HepG2 (cell line): Measurements from ENCODE around the gene SURF1. TPM values are rescaled to one million over a fixed set of nuclear protein-coding genes. Genes with fewer than 3 reads are reported as not detected.
A peak's percentile ranks its signal among the peaks of the same experiment; 100 is the strongest.

Experiments
- HNRNPL ChIP-seq: fragments of 200-400 bp; formaldehyde crosslinking; IDR thresholded peaks from 2 replicates; pipeline ENCODE4 v1.6.1; 2017; ENCODE audit warnings: mild to moderate bottlenecking, low read depth, low read length
- HOXA5 ChIP-seq: sonication (generic); formaldehyde crosslinking; IDR thresholded peaks from 2 replicates; pipeline ENCODE4 v1.4.0; 2020; ENCODE audit warnings: missing genetic modification reagents
- NAIF1 ChIP-seq: sonication (generic); formaldehyde crosslinking; IDR thresholded peaks from 2 replicates; pipeline ENCODE4 v1.5.0; 2020; ENCODE audit warnings: mild to moderate bottlenecking, missing genetic modification reagents, borderline replicate concordance
- NCOA2 ChIP-seq: sonication (generic); formaldehyde crosslinking; IDR thresholded peaks from 2 replicates; pipeline ENCODE4 v1.8.0; 2022; ENCODE audit warnings: inconsistent platforms
- PLRG1 ChIP-seq: fragments of 450-650 bp; conservative IDR thresholded peaks from 2 replicates; pipeline ENCODE4 v1.6.1; 2016
- STAG1 ChIP-seq: sonication (generic); formaldehyde crosslinking; IDR thresholded peaks from 2 replicates; pipeline ENCODE4 v1.4.0; 2020; ENCODE audit warnings: missing genetic modification reagents
- polyA plus RNA-seq, 8 experiments: library from polyadenylated mRNA; depleted of rRNA in 3 of 8; stranded (reverse) in 7 of 8; unstranded in 1 of 8; fragments of >200 nt; fragmentation: Illumina TruSeq in 4 of 8; extraction: Trizol in 4 of 8; gene quantifications; 2 replicates each; pipeline versions ENCODE4 v1.2.1 to v1.2.3, GENCODE V29; 2011 to 2016; ENCODE audit warnings: low read depth in 4 of 8, missing spikeins in 1 of 8, mixed read lengths in 1 of 8; ENCODE audit not compliant: insufficient read depth in 1 of 8
- total RNA-seq, 5 experiments: library from RNA; depleted of rRNA; stranded (reverse); fragments of >200 nt; fragmentation: Illumina TruSeq; extraction: Trizol; gene quantifications; 2 replicates each; pipeline ENCODE4 v1.2.3, GENCODE V29; 2016; ENCODE audit warnings: low read depth in 1 of 5
- TF ChIP-seq, protein P1 (sequence below): sonication (generic); formaldehyde crosslinking; IDR thresholded peaks from 2 replicates; pipeline ENCODE4 v1.8.1; 2023; ENCODE audit warnings: mild to moderate bottlenecking, moderate library complexity, missing genetic modification reagents
- TF ChIP-seq, protein P2 (sequence below): sonication (generic); formaldehyde crosslinking; IDR thresholded peaks from 2 replicates; pipeline ENCODE4 v1.4.0; 2020; ENCODE audit warnings: missing genetic modification reagents, borderline replicate concordance
- TF ChIP-seq, protein P3 (sequence below): sonication (generic); formaldehyde crosslinking; IDR thresholded peaks from 2 replicates; pipeline ENCODE4 v1.5.0; 2020; ENCODE audit warnings: mild to moderate bottlenecking, missing genetic modification reagents
- TF ChIP-seq, protein P4 (sequence below): sonication (generic); formaldehyde crosslinking; IDR thresholded peaks from 2 replicates; pipeline ENCODE4 v1.4.0; 2020; ENCODE audit warnings: missing genetic modification reagents
- TF ChIP-seq, protein P5 (sequence below): sonication (generic); formaldehyde crosslinking; IDR thresholded peaks from 2 replicates; pipeline ENCODE4 v1.4.0; 2020; ENCODE audit warnings: missing genetic modification reagents
- TF ChIP-seq, protein P6 (sequence below): IDR thresholded peaks from 2 replicates; pipeline ENCODE4 v1.6.1; 2016; ENCODE audit warnings: low read depth, missing genetic modification reagents, missing compliant biosample characterization

The SURF1 gene
- total and polyA plus RNA-seq, 2 of the 13 experiments (the other 11 are each of a cell fraction or from before 2014, with no cell fraction given), result 17.8 to 40.7 TPM

DNA sequence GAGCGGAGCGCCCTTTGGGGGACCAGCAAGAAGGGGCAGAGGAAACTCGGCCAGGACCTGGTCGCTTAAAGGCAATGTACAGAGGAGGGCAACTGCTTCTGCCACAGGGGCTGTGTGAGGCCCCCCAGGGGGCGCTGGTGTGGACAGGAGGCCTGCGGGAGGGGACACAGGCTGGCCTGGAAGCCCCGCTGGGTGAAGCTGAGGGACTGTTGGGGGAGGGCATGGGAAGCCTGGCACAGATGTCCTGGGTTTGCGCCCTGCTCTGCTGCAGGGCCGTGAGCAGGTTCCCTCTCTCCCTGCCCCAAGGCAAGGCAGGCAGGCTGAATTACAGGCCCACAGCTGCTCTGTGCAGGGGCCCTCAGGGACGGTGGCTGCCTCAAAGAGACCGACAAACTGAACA is 13.7 kb downstream of the SURF1 start (continued):
- TF ChIP-seq, protein P1, sequence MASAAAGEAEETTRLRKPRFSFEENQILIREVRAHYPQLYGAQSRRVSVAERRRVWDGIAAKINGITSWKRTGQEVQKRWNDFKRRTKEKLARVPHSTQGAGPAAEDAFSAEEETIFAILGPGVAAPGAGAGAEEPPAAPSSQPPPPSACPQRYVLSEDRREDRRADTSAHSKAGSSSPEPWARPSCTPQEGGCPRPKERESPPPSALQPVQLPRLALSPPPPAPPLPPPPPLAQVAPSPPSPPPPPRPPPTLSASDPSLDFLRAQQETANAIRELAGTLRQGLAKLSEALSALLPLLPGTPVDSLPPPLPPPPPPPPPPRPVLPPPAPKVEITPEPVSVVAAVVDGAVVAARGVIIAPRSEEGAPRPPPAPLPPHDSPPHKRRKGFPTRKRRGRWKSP, result no peak
- no peak for TF ChIP-seq PLRG1
- TF ChIP-seq HOXA5 (CRISPR knock-in tag), result no peak
- no peak for TF ChIP-seq NCOA2
- TF ChIP-seq NAIF1 (CRISPR knock-in tag), result no peak
- TF ChIP-seq, protein P2, sequence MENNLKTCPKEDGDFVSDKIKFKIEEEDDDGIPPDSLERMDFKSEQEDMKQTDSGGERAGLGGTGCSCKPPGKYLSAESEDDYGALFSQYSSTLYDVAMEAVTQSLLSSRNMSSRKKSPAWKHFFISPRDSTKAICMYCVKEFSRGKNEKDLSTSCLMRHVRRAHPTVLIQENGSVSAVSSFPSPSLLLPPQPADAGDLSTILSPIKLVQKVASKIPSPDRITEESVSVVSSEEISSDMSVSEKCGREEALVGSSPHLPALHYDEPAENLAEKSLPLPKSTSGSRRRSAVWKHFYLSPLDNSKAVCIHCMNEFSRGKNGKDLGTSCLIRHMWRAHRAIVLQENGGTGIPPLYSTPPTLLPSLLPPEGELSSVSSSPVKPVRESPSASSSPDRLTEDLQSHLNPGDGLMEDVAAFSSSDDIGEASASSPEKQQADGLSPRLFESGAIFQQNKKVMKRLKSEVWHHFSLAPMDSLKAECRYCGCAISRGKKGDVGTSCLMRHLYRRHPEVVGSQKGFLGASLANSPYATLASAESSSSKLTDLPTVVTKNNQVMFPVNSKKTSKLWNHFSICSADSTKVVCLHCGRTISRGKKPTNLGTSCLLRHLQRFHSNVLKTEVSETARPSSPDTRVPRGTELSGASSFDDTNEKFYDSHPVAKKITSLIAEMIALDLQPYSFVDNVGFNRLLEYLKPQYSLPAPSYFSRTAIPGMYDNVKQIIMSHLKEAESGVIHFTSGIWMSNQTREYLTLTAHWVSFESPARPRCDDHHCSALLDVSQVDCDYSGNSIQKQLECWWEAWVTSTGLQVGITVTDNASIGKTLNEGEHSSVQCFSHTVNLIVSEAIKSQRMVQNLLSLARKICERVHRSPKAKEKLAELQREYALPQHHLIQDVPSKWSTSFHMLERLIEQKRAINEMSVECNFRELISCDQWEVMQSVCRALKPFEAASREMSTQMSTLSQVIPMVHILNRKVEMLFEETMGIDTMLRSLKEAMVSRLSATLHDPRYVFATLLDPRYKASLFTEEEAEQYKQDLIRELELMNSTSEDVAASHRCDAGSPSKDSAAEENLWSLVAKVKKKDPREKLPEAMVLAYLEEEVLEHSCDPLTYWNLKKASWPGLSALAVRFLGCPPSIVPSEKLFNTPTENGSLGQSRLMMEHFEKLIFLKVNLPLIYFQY (CRISPR knock-in tag), result no peak
- TF ChIP-seq HNRNPL, result 0 out of 2 replicates have a peak, but pooled peaks have one; percentile 26
- TF ChIP-seq, protein P3, sequence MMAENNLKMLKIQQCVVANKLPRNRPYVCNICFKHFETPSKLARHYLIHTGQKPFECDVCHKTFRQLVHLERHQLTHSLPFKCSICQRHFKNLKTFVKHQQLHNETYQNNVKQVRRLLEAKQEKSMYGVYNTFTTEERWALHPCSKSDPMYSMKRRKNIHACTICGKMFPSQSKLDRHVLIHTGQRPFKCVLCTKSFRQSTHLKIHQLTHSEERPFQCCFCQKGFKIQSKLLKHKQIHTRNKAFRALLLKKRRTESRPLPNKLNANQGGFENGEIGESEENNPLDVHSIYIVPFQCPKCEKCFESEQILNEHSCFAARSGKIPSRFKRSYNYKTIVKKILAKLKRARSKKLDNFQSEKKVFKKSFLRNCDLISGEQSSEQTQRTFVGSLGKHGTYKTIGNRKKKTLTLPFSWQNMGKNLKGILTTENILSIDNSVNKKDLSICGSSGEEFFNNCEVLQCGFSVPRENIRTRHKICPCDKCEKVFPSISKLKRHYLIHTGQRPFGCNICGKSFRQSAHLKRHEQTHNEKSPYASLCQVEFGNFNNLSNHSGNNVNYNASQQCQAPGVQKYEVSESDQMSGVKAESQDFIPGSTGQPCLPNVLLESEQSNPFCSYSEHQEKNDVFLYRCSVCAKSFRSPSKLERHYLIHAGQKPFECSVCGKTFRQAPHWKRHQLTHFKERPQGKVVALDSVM (CRISPR knock-in tag), result no peak
- TF ChIP-seq, protein P4, sequence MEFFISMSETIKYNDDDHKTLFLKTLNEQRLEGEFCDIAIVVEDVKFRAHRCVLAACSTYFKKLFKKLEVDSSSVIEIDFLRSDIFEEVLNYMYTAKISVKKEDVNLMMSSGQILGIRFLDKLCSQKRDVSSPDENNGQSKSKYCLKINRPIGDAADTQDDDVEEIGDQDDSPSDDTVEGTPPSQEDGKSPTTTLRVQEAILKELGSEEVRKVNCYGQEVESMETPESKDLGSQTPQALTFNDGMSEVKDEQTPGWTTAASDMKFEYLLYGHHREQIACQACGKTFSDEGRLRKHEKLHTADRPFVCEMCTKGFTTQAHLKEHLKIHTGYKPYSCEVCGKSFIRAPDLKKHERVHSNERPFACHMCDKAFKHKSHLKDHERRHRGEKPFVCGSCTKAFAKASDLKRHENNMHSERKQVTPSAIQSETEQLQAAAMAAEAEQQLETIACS (CRISPR knock-in tag), result no peak
- TF ChIP-seq, protein P5, sequence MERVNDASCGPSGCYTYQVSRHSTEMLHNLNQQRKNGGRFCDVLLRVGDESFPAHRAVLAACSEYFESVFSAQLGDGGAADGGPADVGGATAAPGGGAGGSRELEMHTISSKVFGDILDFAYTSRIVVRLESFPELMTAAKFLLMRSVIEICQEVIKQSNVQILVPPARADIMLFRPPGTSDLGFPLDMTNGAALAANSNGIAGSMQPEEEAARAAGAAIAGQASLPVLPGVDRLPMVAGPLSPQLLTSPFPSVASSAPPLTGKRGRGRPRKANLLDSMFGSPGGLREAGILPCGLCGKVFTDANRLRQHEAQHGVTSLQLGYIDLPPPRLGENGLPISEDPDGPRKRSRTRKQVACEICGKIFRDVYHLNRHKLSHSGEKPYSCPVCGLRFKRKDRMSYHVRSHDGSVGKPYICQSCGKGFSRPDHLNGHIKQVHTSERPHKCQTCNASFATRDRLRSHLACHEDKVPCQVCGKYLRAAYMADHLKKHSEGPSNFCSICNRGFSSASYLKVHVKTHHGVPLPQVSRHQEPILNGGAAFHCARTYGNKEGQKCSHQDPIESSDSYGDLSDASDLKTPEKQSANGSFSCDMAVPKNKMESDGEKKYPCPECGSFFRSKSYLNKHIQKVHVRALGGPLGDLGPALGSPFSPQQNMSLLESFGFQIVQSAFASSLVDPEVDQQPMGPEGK, result peak; percentile 28; the same call in 1 of the 2 replicates
- peak; percentile 21; the same call in 1 of the 2 replicates for TF ChIP-seq STAG1 (CRISPR knock-in tag)
- TF ChIP-seq, protein P6, sequence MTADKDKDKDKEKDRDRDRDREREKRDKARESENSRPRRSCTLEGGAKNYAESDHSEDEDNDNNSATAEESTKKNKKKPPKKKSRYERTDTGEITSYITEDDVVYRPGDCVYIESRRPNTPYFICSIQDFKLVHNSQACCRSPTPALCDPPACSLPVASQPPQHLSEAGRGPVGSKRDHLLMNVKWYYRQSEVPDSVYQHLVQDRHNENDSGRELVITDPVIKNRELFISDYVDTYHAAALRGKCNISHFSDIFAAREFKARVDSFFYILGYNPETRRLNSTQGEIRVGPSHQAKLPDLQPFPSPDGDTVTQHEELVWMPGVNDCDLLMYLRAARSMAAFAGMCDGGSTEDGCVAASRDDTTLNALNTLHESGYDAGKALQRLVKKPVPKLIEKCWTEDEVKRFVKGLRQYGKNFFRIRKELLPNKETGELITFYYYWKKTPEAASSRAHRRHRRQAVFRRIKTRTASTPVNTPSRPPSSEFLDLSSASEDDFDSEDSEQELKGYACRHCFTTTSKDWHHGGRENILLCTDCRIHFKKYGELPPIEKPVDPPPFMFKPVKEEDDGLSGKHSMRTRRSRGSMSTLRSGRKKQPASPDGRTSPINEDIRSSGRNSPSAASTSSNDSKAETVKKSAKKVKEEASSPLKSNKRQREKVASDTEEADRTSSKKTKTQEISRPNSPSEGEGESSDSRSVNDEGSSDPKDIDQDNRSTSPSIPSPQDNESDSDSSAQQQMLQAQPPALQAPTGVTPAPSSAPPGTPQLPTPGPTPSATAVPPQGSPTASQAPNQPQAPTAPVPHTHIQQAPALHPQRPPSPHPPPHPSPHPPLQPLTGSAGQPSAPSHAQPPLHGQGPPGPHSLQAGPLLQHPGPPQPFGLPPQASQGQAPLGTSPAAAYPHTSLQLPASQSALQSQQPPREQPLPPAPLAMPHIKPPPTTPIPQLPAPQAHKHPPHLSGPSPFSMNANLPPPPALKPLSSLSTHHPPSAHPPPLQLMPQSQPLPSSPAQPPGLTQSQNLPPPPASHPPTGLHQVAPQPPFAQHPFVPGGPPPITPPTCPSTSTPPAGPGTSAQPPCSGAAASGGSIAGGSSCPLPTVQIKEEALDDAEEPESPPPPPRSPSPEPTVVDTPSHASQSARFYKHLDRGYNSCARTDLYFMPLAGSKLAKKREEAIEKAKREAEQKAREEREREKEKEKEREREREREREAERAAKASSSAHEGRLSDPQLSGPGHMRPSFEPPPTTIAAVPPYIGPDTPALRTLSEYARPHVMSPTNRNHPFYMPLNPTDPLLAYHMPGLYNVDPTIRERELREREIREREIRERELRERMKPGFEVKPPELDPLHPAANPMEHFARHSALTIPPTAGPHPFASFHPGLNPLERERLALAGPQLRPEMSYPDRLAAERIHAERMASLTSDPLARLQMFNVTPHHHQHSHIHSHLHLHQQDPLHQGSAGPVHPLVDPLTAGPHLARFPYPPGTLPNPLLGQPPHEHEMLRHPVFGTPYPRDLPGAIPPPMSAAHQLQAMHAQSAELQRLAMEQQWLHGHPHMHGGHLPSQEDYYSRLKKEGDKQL (CRISPR knock-in tag), result no peak
